CD8-positive, alpha-beta memory T cell (primary cell): ENCODE data around the gene TMEM8B. TPM values are rescaled to one million over a fixed set of nuclear protein-coding genes. Genes with fewer than 3 reads are reported as not detected.
A peak's percentile ranks its signal among the peaks of the same experiment; 100 is the strongest.
"Not testable (repeated sequence)": the region's sequence is repeated elsewhere in the genome, so short reads cannot be mapped to it uniquely, and the experiment has no call there.

Experiments
- CTCF ChIA-PET: fragments of 350-600 bp; sonication (Branson Sonifier 250); formaldehyde crosslinking; loops from one replicate; lab custom pipeline; 2021; ENCODE audit warnings: antibody characterized with exemption; lab: Charles Lee
- POLR2A ChIA-PET: fragments of 350-600 bp; sonication (Branson Sonifier 250); formaldehyde crosslinking; loops from one replicate; lab custom pipeline; 2021; ENCODE audit warnings: antibody characterized with exemption; lab: Charles Lee
- DNase-seq, 5 donors: peaks; one replicate each; pipeline versions ENCODE4 v3.0.0 to v3.0.0-alpha.2; 2020 to 2022; ENCODE audit warnings: mixed read lengths in 1 of 5
- H3K27ac ChIP-seq: one replicate; pipeline ENCODE4 v1.7.0; 2013; ENCODE audit warnings: low read depth, mild to moderate bottlenecking, low read length, moderate library complexity
- H3K27me3 ChIP-seq: 2 replicates; pipeline ENCODE4 v1.7.0; 2013; ENCODE audit warnings: low read length, mild to moderate bottlenecking; ENCODE audit not compliant: insufficient read depth, poor library complexity, severe bottlenecking
- H3K36me3 ChIP-seq: 2 replicates; pipeline ENCODE4 v1.7.0; 2013; ENCODE audit warnings: mild to moderate bottlenecking, low read length, moderate library complexity; ENCODE audit not compliant: insufficient read depth
- H3K4me1 ChIP-seq: 2 replicates; pipeline ENCODE4 v1.7.0; 2013; ENCODE audit warnings: mild to moderate bottlenecking, low read length, moderate library complexity; ENCODE audit not compliant: insufficient read depth
- H3K4me3 ChIP-seq: 2 replicates; pipeline ENCODE4 v1.7.0; 2013; ENCODE audit warnings: mild to moderate bottlenecking, low read length
- H3K9me3 ChIP-seq: 2 replicates; pipeline ENCODE4 v1.7.0; 2013; ENCODE audit warnings: mild to moderate bottlenecking, low read length
- H3K27ac Mint-ChIP-seq, 8 donors: one replicate each; pipeline ENCODE4 v1.8.0; 2020 to 2021; ENCODE audit warnings: mixed read lengths in 8 of 8, mild to moderate bottlenecking in 6 of 8, inconsistent platforms in 3 of 8, moderate library complexity in 3 of 8
- H3K27me3 Mint-ChIP-seq, 2 donors: one replicate each; pipeline ENCODE4 v1.8.0; 2020 to 2021; ENCODE audit warnings: mixed read lengths in 2 of 2, mild to moderate bottlenecking in 1 of 2, moderate library complexity in 1 of 2
- H3K36me3 Mint-ChIP-seq, 3 donors: one replicate each; pipeline ENCODE4 v1.8.0; 2020 to 2021; ENCODE audit warnings: mixed read lengths in 3 of 3, inconsistent platforms in 1 of 3, mild to moderate bottlenecking in 1 of 3
- H3K4me1 Mint-ChIP-seq, 3 donors: one replicate each; pipeline ENCODE4 v1.8.0; 2020 to 2021; ENCODE audit warnings: mixed read lengths in 3 of 3, inconsistent platforms in 1 of 3, mild to moderate bottlenecking in 1 of 3
- H3K4me3 Mint-ChIP-seq, 7 donors: one replicate each; pipeline ENCODE4 v1.8.0; 2020 to 2021; ENCODE audit warnings: mixed read lengths in 7 of 7, mild to moderate bottlenecking in 6 of 7, moderate library complexity in 4 of 7, inconsistent platforms in 2 of 7
- H3K9me3 Mint-ChIP-seq, 5 donors: one replicate each; pipeline ENCODE4 v1.8.0; 2020 to 2022; ENCODE audit warnings: mixed read lengths in 5 of 5, mild to moderate bottlenecking in 3 of 5, moderate library complexity in 2 of 5, inconsistent platforms in 1 of 5
- polyA plus RNA-seq: library from polyadenylated mRNA; unstranded; fragments of 300-500 nt; fragmentation: Illumina TruSeq; gene quantifications from one replicate; pipeline ENCODE4 v1.2.3, GENCODE V29; 2021
- total RNA-seq, 2 experiments: library from RNA; stranded (reverse); gene quantifications; one replicate each; pipeline ENCODE4 v1.2.3, GENCODE V29; 2021

The TMEM8B gene
- total and polyA plus RNA-seq, 3 experiments from 2014 or later = 2.1 to 3.0 (median 3.0) TPM

DNA sequence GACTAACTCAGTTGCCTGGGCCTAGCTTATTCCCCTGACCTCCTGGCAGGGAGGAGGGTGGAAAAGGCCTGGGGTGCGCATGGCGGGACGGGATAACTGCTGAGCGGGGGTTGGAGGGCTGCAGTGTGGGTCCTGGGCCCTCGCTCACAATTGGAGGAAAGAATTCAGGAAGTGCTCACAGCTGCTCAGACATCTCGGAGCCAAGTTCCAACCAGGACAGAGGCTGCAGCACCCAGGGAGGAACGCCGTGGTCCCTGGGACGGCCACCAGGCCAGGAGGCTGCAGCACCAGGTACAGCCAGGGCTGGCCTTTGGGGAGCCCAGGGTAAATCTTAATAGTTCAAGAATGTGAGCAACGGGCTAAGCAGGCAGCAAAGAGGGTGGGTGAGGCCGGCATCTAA is 80.2 kb downstream of the TMEM8B start, which contains the start of gene SPAAR:
TSS of gene SPAAR (plus strand) at position 217 of the 400 bp plus-strand sequence. CDS start 974 bp downstream, outside the sequence.
- Histone ChIP-seq H3K27me3 (no peaks in the 10 kb centered on the region), H3K36me3 (no peaks in the 10 kb centered on the region), H3K4me3 (peak within 1 kb of the TSS; percentile 49), H3K4me1 (peaks cover 61% of the 10 kb centered on the region), H3K9me3 (no peaks in the 10 kb centered on the region), H3K27ac (peak within 1 kb of the TSS; percentile 20)
- Mint-ChIP-seq H3K27me3 (no peaks in the 10 kb centered on the region), H3K4me1 (peaks cover 30 to 56% (median 35%) of the 10 kb centered on the region in 3 donors), H3K27ac (peak within 1 kb of the TSS; percentile 42 to 92 (median 66)), H3K36me3 (no peaks in the 10 kb centered on the region), H3K9me3 (no peaks in the 10 kb centered on the region), H3K4me3 (peak within 1 kb of the TSS in 1 of 7 donors; percentile 15)
- DNase-seq = no peak
- CTCF ChIA-PET = interaction anchor here (1.2 kb wide), 1 partner anchor 36 kb away, joined by 3 read pairs; no protein-coding TSS in a partner anchor
- POLR2A ChIA-PET = no interaction called here

DNA sequence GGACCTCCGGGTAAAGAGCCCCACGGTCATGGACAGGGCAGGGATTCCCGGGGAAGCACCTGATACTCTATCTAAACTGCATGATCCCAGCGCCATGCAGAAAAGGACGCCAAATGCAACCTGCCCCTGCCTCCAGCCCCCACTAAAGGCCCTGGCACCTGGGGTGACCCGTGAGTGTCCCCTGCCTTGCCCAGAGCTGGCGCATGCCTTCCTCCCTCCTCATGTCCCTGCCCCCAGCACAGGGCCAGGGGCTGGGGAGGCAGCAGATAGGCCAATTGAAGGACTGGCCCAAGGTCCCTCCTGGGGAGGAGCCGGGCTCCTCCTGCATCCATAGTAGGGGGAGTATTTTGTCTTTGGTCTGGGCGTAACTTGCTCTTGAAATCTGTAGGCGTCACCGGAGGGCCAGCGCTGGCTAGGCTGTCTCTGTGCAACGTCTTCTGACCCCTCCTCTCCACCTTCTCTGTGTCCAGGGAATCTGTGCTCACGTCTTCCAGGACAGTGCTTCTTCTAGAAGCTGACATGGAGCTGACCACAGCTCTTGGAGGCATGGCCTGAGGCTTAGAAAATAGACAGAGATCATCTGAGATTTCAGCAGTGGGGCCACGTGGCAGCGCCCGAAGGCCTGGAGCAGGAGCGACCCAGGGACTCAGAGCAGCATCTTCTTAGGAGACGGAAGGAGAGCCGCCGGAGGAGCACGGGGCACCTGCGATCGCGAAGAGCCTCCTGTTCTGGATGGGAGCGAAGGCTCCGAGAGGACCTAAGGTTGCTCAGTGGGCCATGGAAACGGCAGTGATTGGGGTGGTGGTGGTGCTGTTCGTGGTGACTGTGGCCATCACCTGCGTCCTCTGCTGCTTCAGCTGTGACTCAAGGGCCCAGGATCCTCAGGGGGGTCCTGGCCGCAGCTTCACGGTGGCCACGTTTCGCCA is 80.9 kb downstream of the TMEM8B start:
- Histone ChIP-seq H3K9me3 (no peaks in the 10 kb centered on the region), H3K4me1 (peaks cover 61% of the 10 kb centered on the region), H3K27ac (peak overlapping the region; percentile 27), H3K27me3 (no peaks in the 10 kb centered on the region), H3K36me3 (no peaks in the 10 kb centered on the region), H3K4me3 (peak overlapping the region; percentile 49)
- no peak for DNase-seq
- no peaks in the 10 kb centered on the region for H3K36me3 Mint-ChIP-seq
- peak overlapping the region; percentile 42 to 92 (median 66) for H3K27ac Mint-ChIP-seq
- no peaks in the 10 kb centered on the region for H3K9me3 Mint-ChIP-seq
- no peaks in the 10 kb centered on the region for H3K27me3 Mint-ChIP-seq
- peaks cover 30 to 56% (median 35%) of the 10 kb centered on the region in 3 donors for H3K4me1 Mint-ChIP-seq
- ChIA-PET POLR2A (no interaction called here), CTCF (interaction anchor here (1.2 to 1.4 kb wide), 3 partner anchors 11 to 35 kb away, joined by 3 to 5 read pairs (median 3); no protein-coding TSS in a partner anchor)
- peak overlapping the region in 1 of 7 donors; percentile 15 for H3K4me3 Mint-ChIP-seq

DNA sequence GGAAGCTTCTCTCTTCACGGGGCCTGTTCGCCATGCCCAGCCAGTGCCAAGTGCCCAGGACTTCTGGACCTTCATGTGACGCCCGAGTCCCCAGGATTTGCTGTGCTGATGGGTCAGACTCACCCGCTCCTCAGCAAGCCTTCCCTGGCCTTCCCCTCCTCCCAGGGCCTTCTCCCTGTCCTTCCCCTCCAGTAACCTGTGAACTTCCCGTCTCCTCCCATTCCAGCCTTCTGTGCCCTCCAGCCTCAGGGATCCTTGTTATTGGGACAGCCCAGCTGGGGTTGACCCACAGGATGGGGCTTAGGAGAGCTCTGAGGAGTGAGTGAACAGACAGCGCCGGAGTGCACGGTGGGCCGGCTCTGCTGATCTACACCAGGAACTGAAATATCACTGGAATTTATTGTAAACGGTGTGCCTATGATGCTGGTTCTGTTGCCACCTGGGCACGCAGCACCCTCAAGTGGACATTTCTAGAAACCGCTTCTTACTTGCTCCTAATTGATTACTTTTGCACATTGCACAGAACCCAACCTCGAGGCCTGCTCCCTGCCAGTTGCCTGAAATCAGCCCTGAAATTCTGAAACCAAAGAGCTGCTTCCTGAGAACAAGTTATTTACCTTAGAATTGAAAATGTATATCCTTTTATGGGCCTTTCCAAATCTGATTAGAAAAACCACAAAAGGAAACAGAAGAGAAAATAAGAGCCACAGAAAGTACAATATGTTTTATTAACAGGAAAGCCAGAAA is 81.8 kb downstream of the TMEM8B start:
- Mint-ChIP-seq H3K27me3 (no peaks in the 10 kb centered on the region), H3K9me3 (no peaks in the 10 kb centered on the region), H3K4me3 (peak overlapping the region in 6 of 7 donors; percentile 56 to 81 (median 58)), H3K4me1 (peaks cover 30 to 56% (median 35%) of the 10 kb centered on the region in 3 donors), H3K36me3 (no peaks in the 10 kb centered on the region), H3K27ac (peak overlapping the region; percentile 67 to 97 (median 90))
- Histone ChIP-seq H3K4me1 (peaks cover 61% of the 10 kb centered on the region), H3K4me3 (peak overlapping the region; percentile 49), H3K27me3 (no peaks in the 10 kb centered on the region), H3K36me3 (no peaks in the 10 kb centered on the region), H3K27ac (peak overlapping the region; percentile 27), H3K9me3 (no peaks in the 10 kb centered on the region)
- ChIA-PET CTCF (interaction anchor here (1.1 to 1.7 kb wide), 6 partner anchors 7 to 34 kb away, joined by 3 to 7 read pairs (median 4); no protein-coding TSS in a partner anchor), POLR2A (interaction anchor here (1.5 kb wide), 1 partner anchor 263 kb away, joined by 3 read pairs; no protein-coding TSS in a partner anchor)
- DNase-seq = peak in 2 of 5 donors; percentile 29 to 33

DNA sequence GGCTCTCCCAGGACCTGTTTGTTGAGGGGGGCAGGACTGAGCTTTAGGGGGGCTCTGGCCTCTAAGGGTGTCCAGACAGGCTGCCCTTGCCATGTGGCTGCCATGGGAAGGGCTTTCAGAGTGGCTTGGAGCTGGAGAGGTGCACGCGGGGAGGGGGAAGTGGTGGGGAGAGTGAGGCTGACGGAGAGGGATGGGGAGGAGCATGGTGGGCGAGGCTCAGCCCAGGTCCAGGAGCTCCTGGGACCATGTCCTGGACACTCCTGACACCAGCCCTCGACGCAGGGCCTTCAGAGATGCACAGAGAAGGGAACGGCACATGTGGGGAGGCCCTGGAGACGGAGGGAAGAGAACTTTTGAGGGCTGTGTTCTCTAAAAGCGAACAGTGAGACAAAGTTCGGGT is 82.7 kb downstream of the TMEM8B start:
- H3K27ac ChIP-seq = peak overlapping the region; percentile 43
- ChIA-PET CTCF (interaction anchor here (1.1 to 1.7 kb wide), 6 partner anchors 8 to 43 kb away, joined by 3 to 7 read pairs (median 4); no protein-coding TSS in a partner anchor), POLR2A (interaction anchor here (1.5 kb wide), 1 partner anchor 264 kb away, joined by 3 read pairs; no protein-coding TSS in a partner anchor)
- Mint-ChIP-seq H3K9me3 (no peaks in the 10 kb centered on the region), H3K4me1 (peaks cover 30 to 54% (median 35%) of the 10 kb centered on the region in 3 donors), H3K27ac (peak overlapping the region in 3 of 8 donors; percentile 15 to 55 (median 35)), H3K36me3 (no peaks in the 10 kb centered on the region), H3K27me3 (no peaks in the 10 kb centered on the region), H3K4me3 (peak overlapping the region in 1 of 7 donors; percentile 34)
- no peaks in the 10 kb centered on the region for H3K9me3 ChIP-seq
- H3K36me3 ChIP-seq = no peaks in the 10 kb centered on the region
- DNase-seq = no peak
- H3K4me1 ChIP-seq = peaks cover 60% of the 10 kb centered on the region
- H3K4me3 ChIP-seq = no peak overlapping the region
- no peaks in the 10 kb centered on the region for H3K27me3 ChIP-seq

DNA sequence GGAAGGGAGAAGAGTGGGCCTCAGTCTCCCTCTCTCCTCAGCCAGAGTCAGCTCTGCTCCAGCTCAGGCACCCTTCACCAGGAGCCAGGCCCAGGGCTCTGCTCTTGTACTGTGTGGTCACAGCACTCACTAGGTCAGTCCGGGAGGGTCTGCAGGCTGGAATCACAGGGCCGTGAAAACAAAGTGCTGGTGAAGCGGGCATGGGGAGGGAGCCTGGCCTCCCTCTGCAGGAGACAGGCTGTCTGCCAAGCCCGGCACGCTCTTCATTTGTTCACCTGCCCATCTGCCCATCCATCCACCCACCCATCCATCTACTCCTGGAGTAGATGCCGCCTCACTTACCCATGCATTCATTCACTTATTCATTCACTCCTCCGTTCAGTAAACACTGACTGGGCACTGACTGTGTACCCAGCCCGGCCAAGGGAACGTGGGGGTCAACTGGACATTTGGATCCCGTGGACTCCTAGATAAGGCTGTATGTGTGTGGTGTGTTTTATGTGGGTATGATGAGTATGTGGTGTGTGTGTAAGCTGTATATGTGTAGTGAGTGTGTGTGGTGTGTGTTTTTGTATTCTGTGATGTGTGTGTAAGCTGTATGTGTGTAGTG is 83.9 kb downstream of the TMEM8B start:
- no peaks in the 10 kb centered on the region for H3K9me3 Mint-ChIP-seq
- ChIA-PET CTCF (interaction anchor here (1.1 kb wide), 1 partner anchor 42 kb away, joined by 3 read pairs; no protein-coding TSS in a partner anchor), POLR2A (no interaction called here)
- Histone ChIP-seq H3K36me3 (no peaks in the 10 kb centered on the region), H3K27me3 (no peaks in the 10 kb centered on the region), H3K4me1 (peaks cover 48% of the 10 kb centered on the region), H3K9me3 (no peaks in the 10 kb centered on the region), H3K27ac (no peak overlapping the region), H3K4me3 (no peak overlapping the region)
- H3K4me1 Mint-ChIP-seq = peaks cover 30 to 45% (median 35%) of the 10 kb centered on the region in 3 donors
- H3K36me3 Mint-ChIP-seq = no peaks in the 10 kb centered on the region
- DNase-seq = no peak
- no peak overlapping the region for H3K4me3 Mint-ChIP-seq
- no peaks in the 10 kb centered on the region for H3K27me3 Mint-ChIP-seq
- no peak overlapping the region for H3K27ac Mint-ChIP-seq

DNA sequence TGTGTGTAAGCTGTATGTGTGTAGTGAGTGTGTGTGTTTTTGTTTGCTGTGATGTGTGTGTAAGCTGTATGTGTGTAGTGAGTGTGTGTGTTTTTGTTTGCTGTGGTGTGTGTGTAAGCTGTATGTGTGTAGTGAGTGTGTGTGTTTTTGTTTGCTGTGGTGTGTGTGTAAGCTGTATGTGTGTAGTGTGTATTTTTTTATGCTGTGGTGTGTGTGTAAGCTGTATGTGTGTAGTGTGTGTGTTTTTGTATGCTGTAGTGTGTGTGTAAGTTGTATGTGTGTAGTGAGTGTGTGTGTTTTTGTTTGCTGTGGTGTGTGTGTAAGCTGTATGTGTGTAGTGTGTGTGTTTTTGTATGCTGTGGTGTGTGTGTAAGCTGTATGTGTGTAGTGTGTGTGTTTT is 84.4 kb downstream of the TMEM8B start:
- H3K9me3 ChIP-seq, H3K4me3 ChIP-seq, DNase-seq, POLR2A ChIA-PET, H3K4me3 Mint-ChIP-seq, H3K36me3 Mint-ChIP-seq, CTCF ChIA-PET, H3K27me3 ChIP-seq, H3K36me3 ChIP-seq, H3K27me3 Mint-ChIP-seq, H3K27ac Mint-ChIP-seq, H3K27ac ChIP-seq, H3K9me3 Mint-ChIP-seq: not testable (repeated sequence)
- H3K4me1 ChIP-seq = peaks cover 42% of the 10 kb centered on the region
- peaks cover 26 to 40% (median 30%) of the 10 kb centered on the region in 3 donors for H3K4me1 Mint-ChIP-seq

DNA sequence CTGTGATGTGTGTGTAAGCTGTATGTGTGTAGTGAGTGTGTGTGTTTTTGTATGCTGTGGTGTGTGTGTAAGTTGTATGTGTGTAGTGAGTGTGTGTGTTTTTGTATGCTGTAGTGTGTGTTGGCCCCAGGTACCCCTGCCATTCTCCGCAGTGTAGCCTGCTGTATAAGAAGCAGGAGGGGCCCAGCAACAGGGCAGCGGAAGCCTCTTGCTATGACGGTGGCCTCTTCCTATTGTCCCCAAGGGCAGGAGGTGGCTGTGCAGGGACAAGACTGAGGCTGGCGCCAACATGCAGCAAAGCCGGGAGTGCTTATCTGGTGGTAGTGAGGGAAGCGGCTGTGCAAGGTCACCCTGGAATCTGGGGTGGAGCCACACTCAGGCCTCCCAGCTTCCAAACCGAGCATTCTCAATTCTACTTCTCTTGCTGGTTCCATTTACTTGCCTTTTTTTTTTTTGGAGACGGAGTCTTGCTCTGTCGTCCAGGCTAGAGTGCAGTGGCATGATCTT is 85.3 kb downstream of the TMEM8B start:
- POLR2A ChIA-PET = no interaction called here
- DNase-seq = peak in 2 of 5 donors; percentile 15 to 26

More for the DNA sequence above, 85.3 kb downstream of the TMEM8B start:
- no peak overlapping the region for H3K27ac Mint-ChIP-seq
- CTCF ChIA-PET = no interaction called here
- no peaks in the 10 kb centered on the region for H3K9me3 Mint-ChIP-seq
- H3K27me3 Mint-ChIP-seq = no peaks in the 10 kb centered on the region
- Histone ChIP-seq H3K4me3 (no peak overlapping the region), H3K4me1 (peaks cover 33% of the 10 kb centered on the region), H3K36me3 (no peaks in the 10 kb centered on the region), H3K9me3 (no peaks in the 10 kb centered on the region), H3K27me3 (no peaks in the 10 kb centered on the region), H3K27ac (peak overlapping the region; percentile 38)
- no peak overlapping the region for H3K4me3 Mint-ChIP-seq
- H3K36me3 Mint-ChIP-seq = no peaks in the 10 kb centered on the region
- H3K4me1 Mint-ChIP-seq = peaks cover 20 to 33% (median 22%) of the 10 kb centered on the region in 3 donors
